ENCODE measurements around the gene PDE7B.

Gene PDE7B

GRCh38 chr6:135971351-135971750 is 119.8 kb downstream of the PDE7B start:
- Histone ChIP-seq H3K4me1 (ENCODE audit: control insufficient read depth, insufficient read depth, low read length) (no peaks in the 10 kb centered on the region), H3K9me3 (replicated peaks; ENCODE audit: low read length) (no peaks in the 10 kb centered on the region), H3K36me3 (ENCODE audit: insufficient read depth, low read length) (no peaks in the 10 kb centered on the region), H3K4me2 (ENCODE audit: low read length) (no peak overlapping the region), H3K9ac (ENCODE audit: low read depth, low read length) (no peak overlapping the region), H3K4me3 (ENCODE audit: low read length) (no peak overlapping the region), H3K27me3 (ENCODE audit: control insufficient read depth, insufficient read depth, low read length) (no peaks in the 10 kb centered on the region)

- H3K4me1 ChIP-seq (ENCODE audit: control insufficient read depth, insufficient read depth, low read length), result no peaks in the 10 kb centered on the region
- no peak overlapping the region for H3K4me2 ChIP-seq (ENCODE audit: low read length)
- no peaks in the 10 kb centered on the region for H3K36me3 ChIP-seq (ENCODE audit: insufficient read depth, low read length)
- H3K4me3 ChIP-seq (ENCODE audit: low read length), result no peak overlapping the region
- H3K9ac ChIP-seq (ENCODE audit: low read depth, low read length), result no peak overlapping the region
- H3K9me3 ChIP-seq (replicated peaks; ENCODE audit: low read length), result no peaks in the 10 kb centered on the region
- H3K27me3 ChIP-seq (ENCODE audit: control insufficient read depth, insufficient read depth, low read length), result no peaks in the 10 kb centered on the region
Observed at GRCh38 chr6:135972150-135972549, 120.6 kb downstream of the PDE7B start.

- H3K4me2 ChIP-seq (ENCODE audit: low read length), result no peak overlapping the region
- H3K36me3 ChIP-seq (ENCODE audit: insufficient read depth, low read length), result no peaks in the 10 kb centered on the region
- no peaks in the 10 kb centered on the region for H3K27me3 ChIP-seq (ENCODE audit: control insufficient read depth, insufficient read depth, low read length)
- no peaks in the 10 kb centered on the region for H3K4me1 ChIP-seq (ENCODE audit: control insufficient read depth, insufficient read depth, low read length)
- no peaks in the 10 kb centered on the region for H3K9me3 ChIP-seq (replicated peaks; ENCODE audit: low read length)
- no peak overlapping the region for H3K9ac ChIP-seq (ENCODE audit: low read depth, low read length)
- H3K4me3 ChIP-seq (ENCODE audit: low read length), result no peak overlapping the region
Observed at GRCh38 chr6:135972586-135972985, 121.1 kb downstream of the PDE7B start.

- H3K36me3 ChIP-seq (ENCODE audit: insufficient read depth, low read length), result no peaks in the 10 kb centered on the region
- H3K27me3 ChIP-seq (ENCODE audit: control insufficient read depth, insufficient read depth, low read length), result no peaks in the 10 kb centered on the region
- H3K4me3 ChIP-seq (ENCODE audit: low read length), result no peak overlapping the region
- H3K4me1 ChIP-seq (ENCODE audit: control insufficient read depth, insufficient read depth, low read length), result no peaks in the 10 kb centered on the region
- no peaks in the 10 kb centered on the region for H3K9me3 ChIP-seq (replicated peaks; ENCODE audit: low read length)
- H3K4me2 ChIP-seq (ENCODE audit: low read length), result no peak overlapping the region
- no peak overlapping the region for H3K9ac ChIP-seq (ENCODE audit: low read depth, low read length)
Observed at GRCh38 chr6:135974426-135974825, 122.9 kb downstream of the PDE7B start.

- no peaks in the 10 kb centered on the region for H3K9me3 ChIP-seq (replicated peaks; ENCODE audit: low read length)
- no peak overlapping the region for H3K4me2 ChIP-seq (ENCODE audit: low read length)
- no peak overlapping the region for H3K9ac ChIP-seq (ENCODE audit: low read depth, low read length)
- H3K4me3 ChIP-seq (ENCODE audit: low read length), result no peak overlapping the region
- no peaks in the 10 kb centered on the region for H3K36me3 ChIP-seq (ENCODE audit: insufficient read depth, low read length)
- no peaks in the 10 kb centered on the region for H3K27me3 ChIP-seq (ENCODE audit: control insufficient read depth, insufficient read depth, low read length)
- no peaks in the 10 kb centered on the region for H3K4me1 ChIP-seq (ENCODE audit: control insufficient read depth, insufficient read depth, low read length)
Observed at GRCh38 chr6:135976585-135976984, 125.1 kb downstream of the PDE7B start.

- Histone ChIP-seq H3K36me3 (ENCODE audit: insufficient read depth, low read length) (no peaks in the 10 kb centered on the region), H3K4me1 (ENCODE audit: control insufficient read depth, insufficient read depth, low read length) (no peaks in the 10 kb centered on the region), H3K27me3 (ENCODE audit: control insufficient read depth, insufficient read depth, low read length) (no peaks in the 10 kb centered on the region), H3K9ac (ENCODE audit: low read depth, low read length) (no peak overlapping the region), H3K4me2 (ENCODE audit: low read length) (no peak overlapping the region), H3K4me3 (ENCODE audit: low read length) (no peak overlapping the region), H3K9me3 (replicated peaks; ENCODE audit: low read length) (no peaks in the 10 kb centered on the region)
Observed at GRCh38 chr6:135983093-135983492, 131.6 kb downstream of the PDE7B start.

GRCh38 chr6:135983718-135984343 is 132.3 kb downstream of the PDE7B start:
- no peaks in the 10 kb centered on the region for H3K4me1 ChIP-seq (ENCODE audit: control insufficient read depth, insufficient read depth, low read length)
- no peak overlapping the region for H3K4me3 ChIP-seq (ENCODE audit: low read length)
- no peaks in the 10 kb centered on the region for H3K36me3 ChIP-seq (ENCODE audit: insufficient read depth, low read length)
- H3K9me3 ChIP-seq (replicated peaks; ENCODE audit: low read length), result no peaks in the 10 kb centered on the region
- H3K27me3 ChIP-seq (ENCODE audit: control insufficient read depth, insufficient read depth, low read length), result no peaks in the 10 kb centered on the region
- no peak overlapping the region for H3K4me2 ChIP-seq (ENCODE audit: low read length)
- no peak overlapping the region for H3K9ac ChIP-seq (ENCODE audit: low read depth, low read length)

- Histone ChIP-seq H3K4me2 (ENCODE audit: low read length) (no peak overlapping the region), H3K4me1 (ENCODE audit: control insufficient read depth, insufficient read depth, low read length) (no peaks in the 10 kb centered on the region), H3K4me3 (ENCODE audit: low read length) (no peak overlapping the region), H3K9me3 (replicated peaks; ENCODE audit: low read length) (no peaks in the 10 kb centered on the region), H3K9ac (ENCODE audit: low read depth, low read length) (no peak overlapping the region), H3K27me3 (ENCODE audit: control insufficient read depth, insufficient read depth, low read length) (no peaks in the 10 kb centered on the region), H3K36me3 (ENCODE audit: insufficient read depth, low read length) (no peaks in the 10 kb centered on the region)
Observed at GRCh38 chr6:135985471-135985870, 134.0 kb downstream of the PDE7B start.

GRCh38 chr6:135987226-135987625 is 135.7 kb downstream of the PDE7B start:
- no peak overlapping the region for H3K4me2 ChIP-seq (ENCODE audit: low read length)
- H3K4me3 ChIP-seq (ENCODE audit: low read length), result no peak overlapping the region
- H3K27me3 ChIP-seq (ENCODE audit: control insufficient read depth, insufficient read depth, low read length), result no peaks in the 10 kb centered on the region
- H3K4me1 ChIP-seq (ENCODE audit: control insufficient read depth, insufficient read depth, low read length), result no peaks in the 10 kb centered on the region
- H3K9me3 ChIP-seq (replicated peaks; ENCODE audit: low read length), result no peaks in the 10 kb centered on the region
- H3K36me3 ChIP-seq (ENCODE audit: insufficient read depth, low read length), result no peaks in the 10 kb centered on the region
- no peak overlapping the region for H3K9ac ChIP-seq (ENCODE audit: low read depth, low read length)

GRCh38 chr6:135990439-135990838 is 138.9 kb downstream of the PDE7B start:
- H3K4me2 ChIP-seq (ENCODE audit: low read length), result no peak overlapping the region
- no peaks in the 10 kb centered on the region for H3K36me3 ChIP-seq (ENCODE audit: insufficient read depth, low read length)

GRCh38 chr6:135990855-135991464 is 139.5 kb downstream of the PDE7B start:
- Histone ChIP-seq H3K9me3 (replicated peaks; ENCODE audit: low read length) (no peaks in the 10 kb centered on the region), H3K36me3 (ENCODE audit: insufficient read depth, low read length) (no peaks in the 10 kb centered on the region), H3K27me3 (ENCODE audit: control insufficient read depth, insufficient read depth, low read length) (no peaks in the 10 kb centered on the region), H3K4me3 (ENCODE audit: low read length) (no peak overlapping the region), H3K4me1 (ENCODE audit: control insufficient read depth, insufficient read depth, low read length) (peaks cover 16% of the 10 kb centered on the region), H3K9ac (ENCODE audit: low read depth, low read length) (no peak overlapping the region), H3K4me2 (ENCODE audit: low read length) (no peak overlapping the region)

More at GRCh38 chr6:135990439-135990838, 138.9 kb downstream of the PDE7B start:
- no peak overlapping the region for H3K9ac ChIP-seq (ENCODE audit: low read depth, low read length)
- peaks cover 11% of the 10 kb centered on the region for H3K4me1 ChIP-seq (ENCODE audit: control insufficient read depth, insufficient read depth, low read length)
- H3K9me3 ChIP-seq (replicated peaks; ENCODE audit: low read length), result no peaks in the 10 kb centered on the region
- no peaks in the 10 kb centered on the region for H3K27me3 ChIP-seq (ENCODE audit: control insufficient read depth, insufficient read depth, low read length)
- no peak overlapping the region for H3K4me3 ChIP-seq (ENCODE audit: low read length)

- Histone ChIP-seq H3K9me3 (replicated peaks; ENCODE audit: low read length) (no peaks in the 10 kb centered on the region), H3K36me3 (ENCODE audit: insufficient read depth, low read length) (no peaks in the 10 kb centered on the region), H3K9ac (ENCODE audit: low read depth, low read length) (no peak overlapping the region), H3K4me3 (ENCODE audit: low read length) (no peak overlapping the region), H3K27me3 (ENCODE audit: control insufficient read depth, insufficient read depth, low read length) (no peaks in the 10 kb centered on the region), H3K4me2 (ENCODE audit: low read length) (no peak overlapping the region), H3K4me1 (ENCODE audit: control insufficient read depth, insufficient read depth, low read length) (peaks cover 23% of the 10 kb centered on the region)
Observed at GRCh38 chr6:135992739-135993138, 141.2 kb downstream of the PDE7B start.
